DMS79 (cell line): ENCODE data around the gene CHRD.
"Not testable (repeated sequence)": the region's sequence is repeated elsewhere in the genome, so short reads cannot be mapped to it uniquely, and the experiment has no call there.

ENCODE experiments used
- DNase-seq: peaks from one replicate; lab custom pipeline; 2025; lab: John Stamatoyannopoulos, UW

CHRD gene

GRCh38 chr3:184379358-184380184 is at the start of gene CHRD:
TSS of gene CHRD (plus strand) at chr3:184380054. CDS start at chr3:184380319, 265 bp downstream.
- no peak for DNase-seq

- DNase-seq, result no peak
These were observed 47.3 kb upstream of the CHRD start for GRCh38 chr3:184332370-184333090.

- DNase-seq, result no peak
These were observed 46.7 kb upstream of the CHRD start for GRCh38 chr3:184333190-184333589.

GRCh38 chr3:184333700-184334099 is 46.2 kb upstream of the CHRD start:
- no peak for DNase-seq

- DNase-seq, result no peak
These were observed 45.2 kb upstream of the CHRD start for GRCh38 chr3:184334470-184335158.

GRCh38 chr3:184335291-184335660 is 44.6 kb upstream of the CHRD start:
- DNase-seq, result no peak

GRCh38 chr3:184335661-184336546 is 44.0 kb upstream of the CHRD start:
- DNase-seq, result peak; percentile 27

- DNase-seq, result peak; percentile 28
These were observed 43.1 kb upstream of the CHRD start for GRCh38 chr3:184336547-184337398.

- DNase-seq, result no peak
These were observed 42.5 kb upstream of the CHRD start, which contains the start of gene FAM131A for GRCh38 chr3:184337399-184337714. TSS of gene FAM131A (plus strand) at chr3:184337600. CDS start at chr3:184337631, 31 bp downstream.

- no peak for DNase-seq
These were observed 41.9 kb upstream of the CHRD start for GRCh38 chr3:184337981-184338380.

GRCh38 chr3:184338511-184338945 is 41.3 kb upstream of the CHRD start:
- DNase-seq, result peak; percentile 85

- peak; percentile 42 for DNase-seq
These were observed 40.9 kb upstream of the CHRD start for GRCh38 chr3:184339001-184339400.

GRCh38 chr3:184339451-184340135 is 40.3 kb upstream of the CHRD start:
- not testable (repeated sequence) for DNase-seq

- DNase-seq, result peak; percentile 68
These were observed 37.9 kb upstream of the CHRD start for GRCh38 chr3:184341925-184342324.

GRCh38 chr3:184343200-184343876 is 36.5 kb upstream of the CHRD start:
- DNase-seq, result no peak

GRCh38 chr3:184344579-184345316 is 35.1 kb upstream of the CHRD start:
- DNase-seq, result no peak

GRCh38 chr3:184345317-184346144 is 34.3 kb upstream of the CHRD start:
- no peak for DNase-seq
